ENCODE results near the gene OR6B1.
"Not testable (repeated sequence)": the region's sequence is repeated elsewhere in the genome, so short reads cannot be mapped to it uniquely, and the experiment has no call there.

GRCh38 chr7:144010821-144011220, 10.7 kb downstream of the OR6B1 start:
- not testable (repeated sequence) for TF ChIP-seq CTCF (IDR thresholded peaks at IDR 0.05; ENCODE audit: control extremely low read depth in 1 of 3, insufficient read depth in 1 of 3, low read depth in 1 of 3, low read length in 3 of 3); MAX (IDR thresholded peaks at IDR 0.05); POLR2AphosphoS5 (IDR thresholded peaks at IDR 0.05; ENCODE audit: low read depth, low read length); ASH2L (IDR thresholded peaks at IDR 0.05; ENCODE audit: low read length); EZH2 (IDR thresholded peaks at IDR 0.05; ENCODE audit: low read depth, low read length, severe bottlenecking); POLR2A (IDR thresholded peaks at IDR 0.05; ENCODE audit: control extremely low read depth in 1 of 2, low read depth in 2 of 2, low read length in 2 of 2)

Measured in H1 (cell line).